HG03460 (cell line): ENCODE measurements around the gene CENPH.
"Not testable (repeated sequence)": the region's sequence is repeated elsewhere in the genome, so short reads cannot be mapped to it uniquely, and the experiment has no call there.

ENCODE experiments used
- ATAC-seq: cut with Tn5 transposase; IDR thresholded peaks from one replicate; pipeline ENCODE4 v1.9.1; 2021; ENCODE audit not compliant: unreplicated experiment

The CENPH gene

GRCh38 chr5:69206528-69207190, 17.3 kb downstream of the CENPH start:
- no peak for ATAC-seq

GRCh38 chr5:69209602-69210001, 20.2 kb downstream of the CENPH start:
- no peak for ATAC-seq

GRCh38 chr5:69211200-69211599, 21.8 kb downstream of the CENPH start:
- ATAC-seq = no peak

GRCh38 chr5:69212022-69212421, 22.6 kb downstream of the CENPH start:
- ATAC-seq = no peak

GRCh38 chr5:69213513-69214215, 24.3 kb downstream of the CENPH start:
- no peak for ATAC-seq

- no peak for ATAC-seq
Observed at GRCh38 chr5:69217151-69217511, 27.7 kb downstream of the CENPH start.

- peak; percentile 93 for ATAC-seq
Observed at GRCh38 chr5:69217548-69218526, 28.5 kb downstream of the CENPH start.

GRCh38 chr5:69219939-69220338, 30.6 kb downstream of the CENPH start:
- no peak for ATAC-seq

- ATAC-seq = not testable (repeated sequence)
Observed at GRCh38 chr5:69220371-69220770, 31.0 kb downstream of the CENPH start.

- ATAC-seq = not testable (repeated sequence)
Observed at GRCh38 chr5:69220833-69221232, 31.4 kb downstream of the CENPH start.

GRCh38 chr5:69224520-69224919, 35.1 kb downstream of the CENPH start:
- ATAC-seq = no peak

- no peak for ATAC-seq
Observed at GRCh38 chr5:69225860-69226259, 36.5 kb downstream of the CENPH start.

GRCh38 chr5:69230181-69230580, 40.8 kb downstream of the CENPH start:
- no peak for ATAC-seq

GRCh38 chr5:69231281-69231680, 41.9 kb downstream of the CENPH start:
- ATAC-seq = no peak

- no peak for ATAC-seq
Observed at GRCh38 chr5:69231851-69232250, 42.5 kb downstream of the CENPH start.

GRCh38 chr5:69234457-69235268, 45.3 kb downstream of the CENPH start, which contains the start of gene CDK7:
Gene CDK7, plus strand, starts transcription at chr5:69234886. Its CDS starts 90 bp downstream, at chr5:69234976.
- ATAC-seq = peak; percentile 97

GRCh38 chr5:69236733-69237132, 47.4 kb downstream of the CENPH start:
- ATAC-seq = not testable (repeated sequence)

- ATAC-seq = no peak
Observed at GRCh38 chr5:69237877-69238276, 48.5 kb downstream of the CENPH start.

GRCh38 chr5:69238760-69239251, 49.4 kb downstream of the CENPH start:
- no peak for ATAC-seq

GRCh38 chr5:69242215-69242927, 53.0 kb downstream of the CENPH start:
- no peak for ATAC-seq
